ENCODE measurements around the gene NFE2L2.
"Not testable (repeated sequence)": the region's sequence is repeated elsewhere in the genome, so short reads cannot be mapped to it uniquely, and the experiment has no call there.

DNA sequence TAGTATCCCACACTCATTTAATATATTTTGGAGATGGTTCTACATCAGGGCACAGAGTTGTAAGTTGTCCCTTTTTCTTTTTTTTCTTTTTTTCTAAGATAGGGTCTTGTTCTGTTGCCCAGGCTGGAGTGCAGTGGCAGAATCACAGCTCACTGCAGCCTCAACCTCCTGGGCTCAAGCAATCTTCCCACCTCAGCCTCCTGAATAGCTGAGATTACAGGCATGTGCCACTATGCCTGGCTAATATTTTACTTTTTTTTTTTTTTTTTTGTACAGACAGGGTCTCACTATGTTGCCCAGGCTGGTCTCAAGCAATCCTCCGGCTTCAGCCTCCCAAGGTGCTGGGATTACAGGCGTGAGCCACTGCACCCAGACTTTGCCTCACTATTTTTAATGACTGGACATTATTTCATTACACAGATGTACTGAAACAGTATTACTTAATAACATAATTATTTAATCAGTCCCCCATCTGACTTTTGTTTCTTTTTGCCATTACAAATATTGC is 17.9 kb downstream of the NFE2L2 start:
- TF ChIP-seq EZH2phosphoT487 (IDR thresholded peaks at IDR 0.05; ENCODE audit: borderline replicate concordance, low read length), result not testable (repeated sequence)
- TF ChIP-seq, protein P1, sequence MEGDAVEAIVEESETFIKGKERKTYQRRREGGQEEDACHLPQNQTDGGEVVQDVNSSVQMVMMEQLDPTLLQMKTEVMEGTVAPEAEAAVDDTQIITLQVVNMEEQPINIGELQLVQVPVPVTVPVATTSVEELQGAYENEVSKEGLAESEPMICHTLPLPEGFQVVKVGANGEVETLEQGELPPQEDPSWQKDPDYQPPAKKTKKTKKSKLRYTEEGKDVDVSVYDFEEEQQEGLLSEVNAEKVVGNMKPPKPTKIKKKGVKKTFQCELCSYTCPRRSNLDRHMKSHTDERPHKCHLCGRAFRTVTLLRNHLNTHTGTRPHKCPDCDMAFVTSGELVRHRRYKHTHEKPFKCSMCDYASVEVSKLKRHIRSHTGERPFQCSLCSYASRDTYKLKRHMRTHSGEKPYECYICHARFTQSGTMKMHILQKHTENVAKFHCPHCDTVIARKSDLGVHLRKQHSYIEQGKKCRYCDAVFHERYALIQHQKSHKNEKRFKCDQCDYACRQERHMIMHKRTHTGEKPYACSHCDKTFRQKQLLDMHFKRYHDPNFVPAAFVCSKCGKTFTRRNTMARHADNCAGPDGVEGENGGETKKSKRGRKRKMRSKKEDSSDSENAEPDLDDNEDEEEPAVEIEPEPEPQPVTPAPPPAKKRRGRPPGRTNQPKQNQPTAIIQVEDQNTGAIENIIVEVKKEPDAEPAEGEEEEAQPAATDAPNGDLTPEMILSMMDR (conservative IDR thresholded peaks at IDR 0.05; ENCODE audit: low read depth, low read length), result not testable (repeated sequence)

Data from PC-3 (cell line).